Measurements from ENCODE around the gene LBH. TPM values are rescaled to one million over a fixed set of nuclear protein-coding genes. Genes with fewer than 3 reads are reported as not detected.

Gene LBH
- polyA plus RNA-seq, 1 donor (not counting 4 experiments of a cell fraction or from before 2014, with no cell fraction given): 0.83 TPM

DNA sequence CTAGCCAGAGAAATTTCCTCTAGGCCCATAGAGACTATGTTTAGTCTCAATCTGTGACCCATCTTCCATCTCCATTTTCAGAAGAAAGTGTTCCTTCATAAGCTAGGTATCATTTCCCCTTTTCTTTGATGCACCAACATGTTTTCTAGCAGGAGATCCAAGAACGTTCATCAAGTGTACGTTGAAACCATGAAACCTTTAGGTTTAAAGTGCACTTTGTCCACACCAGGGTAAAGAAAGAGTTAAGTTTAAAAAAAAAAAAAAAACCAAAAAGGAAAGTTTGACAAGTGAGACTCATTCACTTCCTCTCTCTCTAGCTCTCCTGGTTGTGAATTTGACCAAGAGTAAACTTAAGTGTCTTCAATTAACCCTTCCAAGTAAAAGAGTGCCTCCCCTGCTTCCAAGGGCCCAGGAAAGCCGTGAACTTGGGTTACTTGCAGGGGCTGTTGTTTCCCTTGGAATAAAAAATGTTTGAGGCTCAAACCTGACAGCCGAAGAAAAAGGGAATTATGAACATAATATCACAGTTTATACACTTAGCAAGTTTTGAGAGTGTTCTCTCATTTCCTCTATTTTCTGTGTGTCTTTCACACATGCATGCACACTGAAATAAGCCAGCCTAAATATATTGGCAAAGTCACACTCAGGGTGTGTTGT lies 56.7 kb downstream of the LBH start:
- H3K9me1 ChIP-seq (ENCODE audit: control insufficient read depth, extremely low read depth, insufficient read depth, low read length): no peaks in the 10 kb centered on the region

DNA sequence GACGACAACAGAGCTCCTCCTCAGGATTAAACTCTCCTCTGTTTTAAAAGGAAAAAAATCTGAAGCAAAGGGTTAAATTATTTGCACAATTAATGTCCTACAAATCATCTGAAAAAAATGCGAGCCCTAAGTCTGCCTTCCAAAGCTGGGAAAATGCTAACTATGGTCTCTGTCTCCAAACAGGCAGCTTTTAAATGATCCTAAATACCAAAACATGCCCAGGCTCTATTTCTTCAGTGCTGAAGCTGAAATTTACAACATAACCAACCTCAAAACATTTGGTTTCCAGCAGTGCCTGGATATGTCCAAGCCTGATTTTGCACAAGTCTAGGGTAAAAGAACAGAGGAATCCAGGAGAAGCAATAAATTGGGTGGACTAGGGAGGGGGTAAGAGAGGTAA lies 57.2 kb downstream of the LBH start:
- no peaks in the 10 kb centered on the region for H3K79me2 ChIP-seq (ENCODE audit: control insufficient read depth, insufficient read depth, low read length)
- H3K9ac ChIP-seq (ENCODE audit: control insufficient read depth, extremely low read depth, insufficient read depth, low read length): no peak overlapping the region
- TF ChIP-seq, protein P1, sequence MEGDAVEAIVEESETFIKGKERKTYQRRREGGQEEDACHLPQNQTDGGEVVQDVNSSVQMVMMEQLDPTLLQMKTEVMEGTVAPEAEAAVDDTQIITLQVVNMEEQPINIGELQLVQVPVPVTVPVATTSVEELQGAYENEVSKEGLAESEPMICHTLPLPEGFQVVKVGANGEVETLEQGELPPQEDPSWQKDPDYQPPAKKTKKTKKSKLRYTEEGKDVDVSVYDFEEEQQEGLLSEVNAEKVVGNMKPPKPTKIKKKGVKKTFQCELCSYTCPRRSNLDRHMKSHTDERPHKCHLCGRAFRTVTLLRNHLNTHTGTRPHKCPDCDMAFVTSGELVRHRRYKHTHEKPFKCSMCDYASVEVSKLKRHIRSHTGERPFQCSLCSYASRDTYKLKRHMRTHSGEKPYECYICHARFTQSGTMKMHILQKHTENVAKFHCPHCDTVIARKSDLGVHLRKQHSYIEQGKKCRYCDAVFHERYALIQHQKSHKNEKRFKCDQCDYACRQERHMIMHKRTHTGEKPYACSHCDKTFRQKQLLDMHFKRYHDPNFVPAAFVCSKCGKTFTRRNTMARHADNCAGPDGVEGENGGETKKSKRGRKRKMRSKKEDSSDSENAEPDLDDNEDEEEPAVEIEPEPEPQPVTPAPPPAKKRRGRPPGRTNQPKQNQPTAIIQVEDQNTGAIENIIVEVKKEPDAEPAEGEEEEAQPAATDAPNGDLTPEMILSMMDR (optimal IDR thresholded peaks at IDR 0.05 in 1 of 3, IDR thresholded peaks at IDR 0.05 in 1 of 3, conservative IDR thresholded peaks at IDR 0.05 in 1 of 3; ENCODE audit: extremely low read depth in 1 of 3, insufficient read depth in 2 of 3, low read length in 3 of 3): no peak
- no peak for TF ChIP-seq EZH2 (IDR thresholded peaks at IDR 0.05; ENCODE audit: low read length)
- FAIRE-seq: no peak
- H3K4me1 ChIP-seq (ENCODE audit: control insufficient read depth, extremely low read depth, insufficient read depth, low read length): no peaks in the 10 kb centered on the region
- no peaks in the 10 kb centered on the region for H3K9me3 ChIP-seq (ENCODE audit: control insufficient read depth, low read depth, low read length)
- no peak overlapping the region for H3K4me3 ChIP-seq (ENCODE audit: control insufficient read depth in 2 of 3, extremely low read depth in 1 of 3, insufficient read depth in 2 of 3, low read depth in 1 of 3, low read length in 3 of 3)
- H3K27ac ChIP-seq (ENCODE audit: control insufficient read depth, insufficient read depth, low read length): no peak overlapping the region
- no peaks in the 10 kb centered on the region for H4K20me1 ChIP-seq (ENCODE audit: control insufficient read depth, extremely low read depth, insufficient read depth, low read length)
- no peak overlapping the region for H3K4me2 ChIP-seq (ENCODE audit: control insufficient read depth, extremely low read depth, insufficient read depth, low read depth, low read length)
- H2AFZ ChIP-seq (ENCODE audit: control insufficient read depth, low read length): no peak overlapping the region
- H3K27me3 ChIP-seq (ENCODE audit: control insufficient read depth, extremely low read depth, insufficient read depth, low read length): peaks cover 2% of the 10 kb centered on the region
- DNase-seq (ENCODE audit: low read depth, low spot score): no peak
- dilution Hi-C loops (cut with MboI; ENCODE audit: extremely low pct_ligation_motif_present, low sequenced_read_pairs): no loop called here
- no peaks in the 10 kb centered on the region for H3K9me1 ChIP-seq (ENCODE audit: control insufficient read depth, extremely low read depth, insufficient read depth, low read length)
- no peaks in the 10 kb centered on the region for H3K36me3 ChIP-seq (ENCODE audit: control insufficient read depth in 2 of 2, extremely low read depth in 1 of 2, insufficient read depth in 2 of 2, low read length in 2 of 2)

More for the DNA sequence above, 56.7 kb downstream of the LBH start:
- H3K9ac ChIP-seq (ENCODE audit: control insufficient read depth, extremely low read depth, insufficient read depth, low read length): no peak overlapping the region
- H4K20me1 ChIP-seq (ENCODE audit: control insufficient read depth, extremely low read depth, insufficient read depth, low read length): no peaks in the 10 kb centered on the region
- dilution Hi-C loops (cut with MboI; ENCODE audit: extremely low pct_ligation_motif_present, low sequenced_read_pairs): no loop called here
- DNase-seq (ENCODE audit: low read depth, low spot score) (no peak), FAIRE-seq (no peak)
- no peak overlapping the region for H3K4me2 ChIP-seq (ENCODE audit: control insufficient read depth, extremely low read depth, insufficient read depth, low read depth, low read length)
- H2AFZ ChIP-seq (ENCODE audit: control insufficient read depth, low read length): no peak overlapping the region
- no peaks in the 10 kb centered on the region for H3K79me2 ChIP-seq (ENCODE audit: control insufficient read depth, insufficient read depth, low read length)
- H3K36me3 ChIP-seq (ENCODE audit: control insufficient read depth in 2 of 2, extremely low read depth in 1 of 2, insufficient read depth in 2 of 2, low read length in 2 of 2): no peaks in the 10 kb centered on the region
- no peaks in the 10 kb centered on the region for H3K4me1 ChIP-seq (ENCODE audit: control insufficient read depth, extremely low read depth, insufficient read depth, low read length)
- no peak overlapping the region for H3K4me3 ChIP-seq (ENCODE audit: control insufficient read depth in 2 of 3, extremely low read depth in 1 of 3, insufficient read depth in 2 of 3, low read depth in 1 of 3, low read length in 3 of 3)
- H3K9me3 ChIP-seq (ENCODE audit: control insufficient read depth, low read depth, low read length): no peaks in the 10 kb centered on the region
- H3K27ac ChIP-seq (ENCODE audit: control insufficient read depth, insufficient read depth, low read length): no peak overlapping the region
- no peak for TF ChIP-seq EZH2 (IDR thresholded peaks at IDR 0.05; ENCODE audit: low read length)
- TF ChIP-seq, protein P1 (optimal IDR thresholded peaks at IDR 0.05 in 1 of 3, IDR thresholded peaks at IDR 0.05 in 1 of 3, conservative IDR thresholded peaks at IDR 0.05 in 1 of 3; ENCODE audit: extremely low read depth in 1 of 3, insufficient read depth in 2 of 3, low read length in 3 of 3): no peak
- peaks cover 2% of the 10 kb centered on the region for H3K27me3 ChIP-seq (ENCODE audit: control insufficient read depth, extremely low read depth, insufficient read depth, low read length)
